A549 (cell line): ENCODE results near the gene PROB1.
"Not testable (repeated sequence)": the region's sequence is repeated elsewhere in the genome, so short reads cannot be mapped to it uniquely, and the experiment has no call there.

Experiments
- BHLHE40 ChIP-seq: IDR thresholded peaks from 2 replicates; pipeline ENCODE4 v1.6.1; 2012; ENCODE audit warnings: low read depth, low read length, inconsistent platforms
- CTCF ChIP-seq: fragments of >200 bp; sonication (Bioruptor Twin); formaldehyde crosslinking; IDR thresholded peaks from 3 replicates; pipeline ENCODE4 v1.5.1; 2016
- EHMT2 ChIP-seq: fragments of 200-600 bp; sonication (generic); IDR thresholded peaks from 2 replicates; pipeline ENCODE4 v1.6.1; 2016; ENCODE audit warnings: antibody characterized with exemption, low read depth, mild to moderate bottlenecking, moderate library complexity
- EP300 ChIP-seq, 2 experiments: fragments of >200 bp; sonication (Bioruptor Twin); formaldehyde crosslinking; IDR thresholded peaks; 2 replicates in 1 of 2; 3 replicates in 1 of 2; pipeline ENCODE4 v1.6.1; 2016 to 2017
- HOXB5 ChIP-seq: fragments of 250-450 bp; sonication (Bioruptor Pico); IDR thresholded peaks from 2 replicates; pipeline ENCODE4 v1.5.0; 2020; ENCODE audit warnings: mild to moderate bottlenecking, moderate library complexity
- MAFK ChIP-seq: fragments of 450-650 bp; IDR thresholded peaks from 2 replicates; pipeline ENCODE4 v1.6.1; 2014; ENCODE audit not compliant: partially characterized antibody
- MAX ChIP-seq: IDR thresholded peaks from 2 replicates; pipeline ENCODE4 v1.6.1; 2012
- MAZ ChIP-seq: fragments of 150-350 bp; IDR thresholded peaks from 2 replicates; pipeline ENCODE4 v1.6.1; 2014; ENCODE audit warnings: antibody characterized with exemption, low read depth, low read length, borderline replicate concordance
- PBX3 ChIP-seq: IDR thresholded peaks from 2 replicates; pipeline ENCODE4 v1.6.1; 2012
- POLR2A ChIP-seq: IDR thresholded peaks from 2 replicates; pipeline ENCODE4 v1.6.1; 2012; ENCODE audit warnings: mild to moderate bottlenecking, low read length

GRCh38 chr5:139345442-139345841, 49.5 kb downstream of the PROB1 start:
- TF ChIP-seq BHLHE40; EP300 (IDR thresholded peaks at IDR 0.05); POLR2A; CTCF; MAX; MAFK; HOXB5 (CRISPR knock-in tag); MAZ; PBX3; EHMT2: not testable (repeated sequence)
